Activated CD4-positive, alpha-beta memory T cell treated with anti-CD3 and anti-CD28 coated beads, Interleukin-2, amount 10 ng/mL, durations not matched to agents 7 days and 5 days (primary cell): Measurements from ENCODE around the gene MAG. TPM values are rescaled to one million over a fixed set of nuclear protein-coding genes. Genes with fewer than 3 reads are reported as not detected.
A peak's percentile ranks its signal among the peaks of the same experiment; 100 is the strongest.

Experiments
- CTCF ChIA-PET: fragments of 350-600 bp; sonication (Branson Sonifier 250); formaldehyde crosslinking; loops from one replicate; lab custom pipeline; 2021; ENCODE audit warnings: antibody characterized with exemption, inconsistent platforms; lab: Charles Lee
- POLR2A ChIA-PET: fragments of 350-600 bp; sonication (Branson Sonifier 250); formaldehyde crosslinking; loops from one replicate; lab custom pipeline; 2021; ENCODE audit warnings: antibody characterized with exemption; lab: Charles Lee
- DNase-seq: peaks from one replicate; pipeline ENCODE4 v3.0.0-alpha.2; 2020
- H3K27ac Mint-ChIP-seq: one replicate; pipeline ENCODE4 v1.8.0; 2021; ENCODE audit warnings: mild to moderate bottlenecking, mixed read lengths
- H3K27me3 Mint-ChIP-seq: one replicate; pipeline ENCODE4 v1.8.0; 2021; ENCODE audit warnings: mixed read lengths
- H3K36me3 Mint-ChIP-seq: one replicate; pipeline ENCODE4 v1.8.0; 2021; ENCODE audit warnings: low read depth, mixed read lengths
- H3K4me1 Mint-ChIP-seq: one replicate; pipeline ENCODE4 v1.8.0; 2021; ENCODE audit warnings: mixed read lengths
- H3K4me3 Mint-ChIP-seq: one replicate; pipeline ENCODE4 v1.8.0; 2021; ENCODE audit warnings: mild to moderate bottlenecking, mixed read lengths
- H3K9me3 Mint-ChIP-seq: one replicate; pipeline ENCODE4 v1.8.0; 2021; ENCODE audit warnings: mixed read lengths
- total RNA-seq, 2 experiments: library from RNA; stranded (reverse); gene quantifications; one replicate each; pipeline ENCODE4 v1.2.3, GENCODE V29; 2021

Gene MAG
- total RNA-seq, 2 experiments from 2014 or later: not detected

- ChIA-PET CTCF (no interaction called here), POLR2A (no interaction called here)
- DNase-seq: no peak
- Mint-ChIP-seq H3K4me3 (no peak overlapping the region), H3K4me1 (no peaks in the 10 kb centered on the region), H3K36me3 (no peaks in the 10 kb centered on the region), H3K27me3 (peaks cover 5% of the 10 kb centered on the region), H3K27ac (no peak overlapping the region), H3K9me3 (no peaks in the 10 kb centered on the region)
These were observed 19.0 kb downstream of the MAG start for GRCh38 chr19:35310811-35311465.

- H3K27me3 Mint-ChIP-seq: peaks cover 5% of the 10 kb centered on the region
- H3K36me3 Mint-ChIP-seq: no peaks in the 10 kb centered on the region
- no peak overlapping the region for H3K4me3 Mint-ChIP-seq
- no peak for DNase-seq
- no peak overlapping the region for H3K27ac Mint-ChIP-seq
- H3K9me3 Mint-ChIP-seq: no peaks in the 10 kb centered on the region
- ChIA-PET POLR2A (no interaction called here), CTCF (no interaction called here)
- no peaks in the 10 kb centered on the region for H3K4me1 Mint-ChIP-seq
These were observed 20.1 kb downstream of the MAG start for GRCh38 chr19:35311901-35312665.

GRCh38 chr19:35313587-35313986, 21.6 kb downstream of the MAG start:
- DNase-seq: no peak
- CTCF ChIA-PET: no interaction called here
- POLR2A ChIA-PET: no interaction called here
- Mint-ChIP-seq H3K4me3 (no peak overlapping the region), H3K27ac (no peak overlapping the region), H3K4me1 (peaks cover 2% of the 10 kb centered on the region), H3K36me3 (no peaks in the 10 kb centered on the region), H3K27me3 (peaks cover 5% of the 10 kb centered on the region), H3K9me3 (no peaks in the 10 kb centered on the region)

- POLR2A ChIA-PET: no interaction called here
- no peak for DNase-seq
- Mint-ChIP-seq H3K27ac (no peak overlapping the region), H3K9me3 (no peaks in the 10 kb centered on the region), H3K36me3 (no peaks in the 10 kb centered on the region), H3K27me3 (peaks cover 5% of the 10 kb centered on the region), H3K4me1 (peaks cover 7% of the 10 kb centered on the region), H3K4me3 (no peak overlapping the region)
- CTCF ChIA-PET: no interaction called here
These were observed 22.1 kb downstream of the MAG start for GRCh38 chr19:35314031-35314430.

- H3K9me3 Mint-ChIP-seq: no peaks in the 10 kb centered on the region
- no peak for DNase-seq
- ChIA-PET CTCF (interaction anchor here (0.6 kb wide), 1 partner anchor 258 kb away, joined by 3 read pairs; no protein-coding TSS in a partner anchor), POLR2A (no interaction called here)
- H3K4me3 Mint-ChIP-seq: no peak overlapping the region
- H3K4me1 Mint-ChIP-seq: peaks cover 9% of the 10 kb centered on the region
- no peaks in the 10 kb centered on the region for H3K36me3 Mint-ChIP-seq
- H3K27ac Mint-ChIP-seq: no peak overlapping the region
- peaks cover 5% of the 10 kb centered on the region for H3K27me3 Mint-ChIP-seq
These were observed 23.0 kb downstream of the MAG start for GRCh38 chr19:35314858-35315470.

- no peak overlapping the region for H3K4me3 Mint-ChIP-seq
- H3K27me3 Mint-ChIP-seq: peaks cover 5% of the 10 kb centered on the region
- peaks cover 9% of the 10 kb centered on the region for H3K4me1 Mint-ChIP-seq
- H3K27ac Mint-ChIP-seq: no peak overlapping the region
- no peak for DNase-seq
- ChIA-PET CTCF (no interaction called here), POLR2A (no interaction called here)
- no peaks in the 10 kb centered on the region for H3K36me3 Mint-ChIP-seq
- no peaks in the 10 kb centered on the region for H3K9me3 Mint-ChIP-seq
These were observed 23.9 kb downstream of the MAG start for GRCh38 chr19:35315883-35316282.

- Mint-ChIP-seq H3K27me3 (peaks cover 6% of the 10 kb centered on the region), H3K9me3 (no peaks in the 10 kb centered on the region), H3K4me1 (peaks cover 9% of the 10 kb centered on the region), H3K27ac (no peak overlapping the region), H3K4me3 (no peak overlapping the region), H3K36me3 (no peaks in the 10 kb centered on the region)
- CTCF ChIA-PET: no interaction called here
- no peak for DNase-seq
- POLR2A ChIA-PET: no interaction called here
These were observed 24.6 kb downstream of the MAG start for GRCh38 chr19:35316560-35316959.

- no peak for DNase-seq
- CTCF ChIA-PET: no interaction called here
- H3K9me3 Mint-ChIP-seq: peaks cover 2% of the 10 kb centered on the region
- H3K27me3 Mint-ChIP-seq: peaks cover 13% of the 10 kb centered on the region
- no peak overlapping the region for H3K27ac Mint-ChIP-seq
- H3K36me3 Mint-ChIP-seq: no peaks in the 10 kb centered on the region
- POLR2A ChIA-PET: no interaction called here
- H3K4me3 Mint-ChIP-seq: no peak overlapping the region
- peaks cover 9% of the 10 kb centered on the region for H3K4me1 Mint-ChIP-seq
These were observed 25.6 kb downstream of the MAG start for GRCh38 chr19:35317464-35318043.

- DNase-seq: no peak
- ChIA-PET CTCF (interaction anchor here (1.4 kb wide), 1 partner anchor 176 kb away, joined by 3 read pairs; no protein-coding TSS in a partner anchor), POLR2A (no interaction called here)
- Mint-ChIP-seq H3K36me3 (no peaks in the 10 kb centered on the region), H3K27me3 (peaks cover 13% of the 10 kb centered on the region), H3K4me1 (peaks cover 9% of the 10 kb centered on the region), H3K4me3 (no peak overlapping the region), H3K27ac (peak overlapping the region; percentile 38), H3K9me3 (peaks cover 2% of the 10 kb centered on the region)
These were observed 26.9 kb downstream of the MAG start for GRCh38 chr19:35318679-35319448.

GRCh38 chr19:35320065-35320713, 28.2 kb downstream of the MAG start:
- Mint-ChIP-seq H3K36me3 (no peaks in the 10 kb centered on the region), H3K27me3 (peaks cover 14% of the 10 kb centered on the region), H3K4me3 (no peak overlapping the region), H3K9me3 (peaks cover 2% of the 10 kb centered on the region), H3K4me1 (peaks cover 9% of the 10 kb centered on the region), H3K27ac (no peak overlapping the region)
- CTCF ChIA-PET: interaction anchor here (1.4 kb wide), 1 partner anchor 175 kb away, joined by 3 read pairs; no protein-coding TSS in a partner anchor
- no peak for DNase-seq
- POLR2A ChIA-PET: no interaction called here

- Mint-ChIP-seq H3K27me3 (peaks cover 19% of the 10 kb centered on the region), H3K4me3 (no peak overlapping the region), H3K9me3 (peaks cover 2% of the 10 kb centered on the region), H3K27ac (no peak overlapping the region), H3K4me1 (peaks cover 9% of the 10 kb centered on the region), H3K36me3 (no peaks in the 10 kb centered on the region)
- DNase-seq: no peak
- POLR2A ChIA-PET: no interaction called here
- CTCF ChIA-PET: no interaction called here
These were observed 29.3 kb downstream of the MAG start for GRCh38 chr19:35321291-35321690.

GRCh38 chr19:35322014-35322413, 30.1 kb downstream of the MAG start:
- Mint-ChIP-seq H3K4me1 (peaks cover 9% of the 10 kb centered on the region), H3K36me3 (no peaks in the 10 kb centered on the region), H3K4me3 (no peak overlapping the region), H3K9me3 (peaks cover 2% of the 10 kb centered on the region), H3K27ac (no peak overlapping the region), H3K27me3 (peaks cover 21% of the 10 kb centered on the region)
- POLR2A ChIA-PET: no interaction called here
- no peak for DNase-seq
- CTCF ChIA-PET: no interaction called here
